ENCODE data around the gene FLAD1. TPM values are rescaled to one million over a fixed set of nuclear protein-coding genes. Genes with fewer than 3 reads are reported as not detected.

Gene FLAD1
- total RNA-seq, 1 experiment from 2014 or later = 88.3 TPM

DNA sequence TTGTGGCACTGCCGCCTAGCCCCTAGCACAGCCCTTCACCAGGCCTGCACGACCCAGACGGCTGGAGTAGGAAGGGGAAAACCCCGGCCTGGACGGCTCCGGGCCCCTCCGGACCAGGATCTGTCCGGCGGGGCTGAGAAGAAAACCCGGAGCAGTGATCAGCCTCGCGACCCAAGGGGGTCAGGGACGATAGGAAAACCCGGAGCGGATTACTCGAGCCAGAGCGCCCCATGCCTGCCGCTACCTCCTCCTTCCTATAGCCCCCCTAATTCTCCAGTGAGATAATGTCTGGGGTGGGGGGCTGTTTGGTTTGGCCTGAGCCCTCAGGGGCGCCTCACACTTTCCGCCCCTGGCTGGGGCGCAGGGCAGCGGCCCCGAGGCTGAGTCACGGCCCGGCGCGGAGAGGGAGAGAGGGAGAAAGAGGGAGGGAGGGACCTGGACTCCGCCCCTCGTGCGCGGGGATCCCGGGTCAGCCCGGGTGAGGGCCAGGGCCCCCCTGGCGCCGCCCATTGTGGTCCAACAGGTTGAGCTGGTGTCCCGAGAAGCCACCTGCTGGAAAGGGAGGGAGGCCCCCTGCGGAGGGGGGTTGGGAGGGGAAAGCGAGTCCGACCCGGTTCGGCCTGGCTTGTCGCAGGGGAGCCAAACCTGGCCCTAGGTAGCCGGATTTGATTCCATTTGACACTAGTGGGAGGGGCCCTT, 17.7 kb downstream of the FLAD1 start:
- no peaks in the 10 kb centered on the region for H3K9me3 Mint-ChIP-seq
- POLR2A ChIA-PET = interaction anchor here (0.8 to 13.0 kb wide), 7 partner anchors 15 to 39 kb away, joined by 3 to 176 read pairs (median 21); partner anchors contain the start of genes CKS1B, FLAD1, PYGO2 and SHC1
- no peaks in the 10 kb centered on the region for H3K36me3 Mint-ChIP-seq
- H3K4me1 Mint-ChIP-seq = peaks cover 31% of the 10 kb centered on the region
- CTCF ChIA-PET = interaction anchor here (0.6 to 10.3 kb wide), 23 partner anchors 8 to 172 kb away, joined by 3 to 176 read pairs (median 10); partner anchors contain the start of genes ADAM15, FLAD1, KRTCAP2 and LENEP
- peak overlapping the region; percentile 63; the same call in 1 of the 2 replicates for H3K27ac Mint-ChIP-seq
- peak; percentile 54 for ATAC-seq
- peak overlapping the region; percentile 88 for H3K4me3 Mint-ChIP-seq
- DNase-seq (ENCODE audit: low spot score) = peak; percentile 93
- no peaks in the 10 kb centered on the region; the same call in 1 of the 2 replicates for H3K27me3 Mint-ChIP-seq (ENCODE audit: low read depth)
- peak; percentile 22; the same call in 1 of the 2 replicates for TF ChIP-seq GABPB1 (CRISPR knock-in tag; IDR thresholded peaks at IDR 0.05)
- no peak for TF ChIP-seq SOX15 (CRISPR knock-in tag; IDR thresholded peaks at IDR 0.05)
- TF ChIP-seq, protein P1, sequence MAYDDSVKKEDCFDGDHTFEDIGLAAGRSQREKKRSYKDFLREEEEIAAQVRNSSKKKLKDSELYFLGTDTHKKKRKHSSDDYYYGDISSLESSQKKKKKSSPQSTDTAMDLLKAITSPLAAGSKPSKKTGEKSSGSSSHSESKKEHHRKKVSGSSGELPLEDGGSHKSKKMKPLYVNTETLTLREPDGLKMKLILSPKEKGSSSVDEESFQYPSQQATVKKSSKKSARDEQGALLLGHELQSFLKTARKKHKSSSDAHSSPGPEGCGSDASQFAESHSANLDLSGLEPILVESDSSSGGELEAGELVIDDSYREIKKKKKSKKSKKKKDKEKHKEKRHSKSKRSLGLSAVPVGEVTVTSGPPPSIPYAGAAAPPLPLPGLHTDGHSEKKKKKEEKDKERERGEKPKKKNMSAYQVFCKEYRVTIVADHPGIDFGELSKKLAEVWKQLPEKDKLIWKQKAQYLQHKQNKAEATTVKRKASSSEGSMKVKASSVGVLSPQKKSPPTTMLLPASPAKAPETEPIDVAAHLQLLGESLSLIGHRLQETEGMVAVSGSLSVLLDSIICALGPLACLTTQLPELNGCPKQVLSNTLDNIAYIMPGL (CRISPR knock-in tag; IDR thresholded peaks at IDR 0.05) = no peak; the same call in 1 of the 2 replicates
- TF ChIP-seq, protein P2, sequence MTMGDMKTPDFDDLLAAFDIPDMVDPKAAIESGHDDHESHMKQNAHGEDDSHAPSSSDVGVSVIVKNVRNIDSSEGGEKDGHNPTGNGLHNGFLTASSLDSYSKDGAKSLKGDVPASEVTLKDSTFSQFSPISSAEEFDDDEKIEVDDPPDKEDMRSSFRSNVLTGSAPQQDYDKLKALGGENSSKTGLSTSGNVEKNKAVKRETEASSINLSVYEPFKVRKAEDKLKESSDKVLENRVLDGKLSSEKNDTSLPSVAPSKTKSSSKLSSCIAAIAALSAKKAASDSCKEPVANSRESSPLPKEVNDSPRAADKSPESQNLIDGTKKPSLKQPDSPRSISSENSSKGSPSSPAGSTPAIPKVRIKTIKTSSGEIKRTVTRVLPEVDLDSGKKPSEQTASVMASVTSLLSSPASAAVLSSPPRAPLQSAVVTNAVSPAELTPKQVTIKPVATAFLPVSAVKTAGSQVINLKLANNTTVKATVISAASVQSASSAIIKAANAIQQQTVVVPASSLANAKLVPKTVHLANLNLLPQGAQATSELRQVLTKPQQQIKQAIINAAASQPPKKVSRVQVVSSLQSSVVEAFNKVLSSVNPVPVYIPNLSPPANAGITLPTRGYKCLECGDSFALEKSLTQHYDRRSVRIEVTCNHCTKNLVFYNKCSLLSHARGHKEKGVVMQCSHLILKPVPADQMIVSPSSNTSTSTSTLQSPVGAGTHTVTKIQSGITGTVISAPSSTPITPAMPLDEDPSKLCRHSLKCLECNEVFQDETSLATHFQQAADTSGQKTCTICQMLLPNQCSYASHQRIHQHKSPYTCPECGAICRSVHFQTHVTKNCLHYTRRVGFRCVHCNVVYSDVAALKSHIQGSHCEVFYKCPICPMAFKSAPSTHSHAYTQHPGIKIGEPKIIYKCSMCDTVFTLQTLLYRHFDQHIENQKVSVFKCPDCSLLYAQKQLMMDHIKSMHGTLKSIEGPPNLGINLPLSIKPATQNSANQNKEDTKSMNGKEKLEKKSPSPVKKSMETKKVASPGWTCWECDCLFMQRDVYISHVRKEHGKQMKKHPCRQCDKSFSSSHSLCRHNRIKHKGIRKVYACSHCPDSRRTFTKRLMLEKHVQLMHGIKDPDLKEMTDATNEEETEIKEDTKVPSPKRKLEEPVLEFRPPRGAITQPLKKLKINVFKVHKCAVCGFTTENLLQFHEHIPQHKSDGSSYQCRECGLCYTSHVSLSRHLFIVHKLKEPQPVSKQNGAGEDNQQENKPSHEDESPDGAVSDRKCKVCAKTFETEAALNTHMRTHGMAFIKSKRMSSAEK (CRISPR knock-in tag; IDR thresholded peaks at IDR 0.05; ENCODE audit: borderline replicate concordance) = no peak
- TF ChIP-seq JUN (CRISPR knock-in tag; IDR thresholded peaks at IDR 0.05) = no peak
- TF ChIP-seq, protein P3, sequence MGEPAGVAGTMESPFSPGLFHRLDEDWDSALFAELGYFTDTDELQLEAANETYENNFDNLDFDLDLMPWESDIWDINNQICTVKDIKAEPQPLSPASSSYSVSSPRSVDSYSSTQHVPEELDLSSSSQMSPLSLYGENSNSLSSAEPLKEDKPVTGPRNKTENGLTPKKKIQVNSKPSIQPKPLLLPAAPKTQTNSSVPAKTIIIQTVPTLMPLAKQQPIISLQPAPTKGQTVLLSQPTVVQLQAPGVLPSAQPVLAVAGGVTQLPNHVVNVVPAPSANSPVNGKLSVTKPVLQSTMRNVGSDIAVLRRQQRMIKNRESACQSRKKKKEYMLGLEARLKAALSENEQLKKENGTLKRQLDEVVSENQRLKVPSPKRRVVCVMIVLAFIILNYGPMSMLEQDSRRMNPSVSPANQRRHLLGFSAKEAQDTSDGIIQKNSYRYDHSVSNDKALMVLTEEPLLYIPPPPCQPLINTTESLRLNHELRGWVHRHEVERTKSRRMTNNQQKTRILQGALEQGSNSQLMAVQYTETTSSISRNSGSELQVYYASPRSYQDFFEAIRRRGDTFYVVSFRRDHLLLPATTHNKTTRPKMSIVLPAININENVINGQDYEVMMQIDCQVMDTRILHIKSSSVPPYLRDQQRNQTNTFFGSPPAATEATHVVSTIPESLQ (CRISPR knock-in tag; IDR thresholded peaks at IDR 0.05) = no peak
- no peak for TF ChIP-seq SMAD4 (CRISPR knock-in tag; IDR thresholded peaks at IDR 0.05)
- TF ChIP-seq, protein P4, sequence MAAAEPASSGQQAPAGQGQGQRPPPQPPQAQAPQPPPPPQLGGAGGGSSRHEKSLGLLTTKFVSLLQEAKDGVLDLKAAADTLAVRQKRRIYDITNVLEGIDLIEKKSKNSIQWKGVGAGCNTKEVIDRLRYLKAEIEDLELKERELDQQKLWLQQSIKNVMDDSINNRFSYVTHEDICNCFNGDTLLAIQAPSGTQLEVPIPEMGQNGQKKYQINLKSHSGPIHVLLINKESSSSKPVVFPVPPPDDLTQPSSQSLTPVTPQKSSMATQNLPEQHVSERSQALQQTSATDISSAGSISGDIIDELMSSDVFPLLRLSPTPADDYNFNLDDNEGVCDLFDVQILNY (CRISPR knock-in tag; IDR thresholded peaks at IDR 0.05) = no peak; the same call in 1 of the 2 replicates
- TF ChIP-seq KAT7 (CRISPR knock-in tag; IDR thresholded peaks at IDR 0.05; ENCODE audit: borderline replicate concordance) = no peak
- no peak for TF ChIP-seq ZBTB21 (CRISPR knock-in tag; IDR thresholded peaks at IDR 0.05; ENCODE audit: borderline replicate concordance)
- no peak for TF ChIP-seq ZNF317 (CRISPR knock-in tag; IDR thresholded peaks at IDR 0.05; ENCODE audit: borderline replicate concordance, low read depth)
- TF ChIP-seq, protein P5, sequence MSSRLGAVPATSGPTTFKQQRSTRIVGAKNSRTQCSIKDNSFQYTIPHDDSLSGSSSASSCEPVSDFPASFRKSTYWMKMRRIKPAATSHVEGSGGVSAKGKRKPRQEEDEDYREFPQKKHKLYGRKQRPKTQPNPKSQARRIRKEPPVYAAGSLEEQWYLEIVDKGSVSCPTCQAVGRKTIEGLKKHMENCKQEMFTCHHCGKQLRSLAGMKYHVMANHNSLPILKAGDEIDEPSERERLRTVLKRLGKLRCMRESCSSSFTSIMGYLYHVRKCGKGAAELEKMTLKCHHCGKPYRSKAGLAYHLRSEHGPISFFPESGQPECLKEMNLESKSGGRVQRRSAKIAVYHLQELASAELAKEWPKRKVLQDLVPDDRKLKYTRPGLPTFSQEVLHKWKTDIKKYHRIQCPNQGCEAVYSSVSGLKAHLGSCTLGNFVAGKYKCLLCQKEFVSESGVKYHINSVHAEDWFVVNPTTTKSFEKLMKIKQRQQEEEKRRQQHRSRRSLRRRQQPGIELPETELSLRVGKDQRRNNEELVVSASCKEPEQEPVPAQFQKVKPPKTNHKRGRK (CRISPR knock-in tag; IDR thresholded peaks at IDR 0.05; ENCODE audit: borderline replicate concordance) = no peak
- TF ChIP-seq ZNF396 (CRISPR knock-in tag; IDR thresholded peaks at IDR 0.05; ENCODE audit: borderline replicate concordance) = no peak
- TF ChIP-seq EMX1 (CRISPR knock-in tag; IDR thresholded peaks at IDR 0.05) = no peak
- TF ChIP-seq SP1 (CRISPR knock-in tag; conservative IDR thresholded peaks at IDR 0.05) = peak; percentile 82
- TF ChIP-seq OVOL2 (CRISPR knock-in tag; IDR thresholded peaks at IDR 0.05; ENCODE audit: borderline replicate concordance) = no peak
- no peak for TF ChIP-seq CREB1 (CRISPR knock-in tag; IDR thresholded peaks at IDR 0.05)
- TF ChIP-seq, protein P6, sequence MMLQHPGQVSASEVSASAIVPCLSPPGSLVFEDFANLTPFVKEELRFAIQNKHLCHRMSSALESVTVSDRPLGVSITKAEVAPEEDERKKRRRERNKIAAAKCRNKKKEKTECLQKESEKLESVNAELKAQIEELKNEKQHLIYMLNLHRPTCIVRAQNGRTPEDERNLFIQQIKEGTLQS (CRISPR knock-in tag; conservative IDR thresholded peaks at IDR 0.05) = no peak
- TF ChIP-seq MYBL2 (CRISPR knock-in tag; IDR thresholded peaks at IDR 0.05) = peak; percentile 56; the same call in 1 of the 2 replicates
- no peak for TF ChIP-seq ZNF671 (CRISPR knock-in tag; IDR thresholded peaks at IDR 0.05)
- TF ChIP-seq, protein P7, sequence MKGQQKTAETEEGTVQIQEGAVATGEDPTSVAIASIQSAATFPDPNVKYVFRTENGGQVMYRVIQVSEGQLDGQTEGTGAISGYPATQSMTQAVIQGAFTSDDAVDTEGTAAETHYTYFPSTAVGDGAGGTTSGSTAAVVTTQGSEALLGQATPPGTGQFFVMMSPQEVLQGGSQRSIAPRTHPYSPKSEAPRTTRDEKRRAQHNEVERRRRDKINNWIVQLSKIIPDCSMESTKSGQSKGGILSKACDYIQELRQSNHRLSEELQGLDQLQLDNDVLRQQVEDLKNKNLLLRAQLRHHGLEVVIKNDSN (CRISPR knock-in tag; IDR thresholded peaks at IDR 0.05) = no peak
- no peak for TF ChIP-seq NR1H2 (CRISPR knock-in tag; IDR thresholded peaks at IDR 0.05)
- TF ChIP-seq CREM (CRISPR knock-in tag; IDR thresholded peaks at IDR 0.05) = no peak; the same call in 1 of the 2 replicates
- TF ChIP-seq, protein P8, sequence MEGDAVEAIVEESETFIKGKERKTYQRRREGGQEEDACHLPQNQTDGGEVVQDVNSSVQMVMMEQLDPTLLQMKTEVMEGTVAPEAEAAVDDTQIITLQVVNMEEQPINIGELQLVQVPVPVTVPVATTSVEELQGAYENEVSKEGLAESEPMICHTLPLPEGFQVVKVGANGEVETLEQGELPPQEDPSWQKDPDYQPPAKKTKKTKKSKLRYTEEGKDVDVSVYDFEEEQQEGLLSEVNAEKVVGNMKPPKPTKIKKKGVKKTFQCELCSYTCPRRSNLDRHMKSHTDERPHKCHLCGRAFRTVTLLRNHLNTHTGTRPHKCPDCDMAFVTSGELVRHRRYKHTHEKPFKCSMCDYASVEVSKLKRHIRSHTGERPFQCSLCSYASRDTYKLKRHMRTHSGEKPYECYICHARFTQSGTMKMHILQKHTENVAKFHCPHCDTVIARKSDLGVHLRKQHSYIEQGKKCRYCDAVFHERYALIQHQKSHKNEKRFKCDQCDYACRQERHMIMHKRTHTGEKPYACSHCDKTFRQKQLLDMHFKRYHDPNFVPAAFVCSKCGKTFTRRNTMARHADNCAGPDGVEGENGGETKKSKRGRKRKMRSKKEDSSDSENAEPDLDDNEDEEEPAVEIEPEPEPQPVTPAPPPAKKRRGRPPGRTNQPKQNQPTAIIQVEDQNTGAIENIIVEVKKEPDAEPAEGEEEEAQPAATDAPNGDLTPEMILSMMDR (IDR thresholded peaks at IDR 0.05) = no peak
